ENCODE results near the gene SBF2. TPM values are rescaled to one million over a fixed set of nuclear protein-coding genes. Genes with fewer than 3 reads are reported as not detected.
A peak's percentile ranks its signal among the peaks of the same experiment; 100 is the strongest.

Gene SBF2
- total and polyA plus RNA-seq, 2 of the 13 experiments (the other 11 are each of a cell fraction or from before 2014, with no cell fraction given): 24.0 to 45.8 TPM

GRCh38 chr11:10282117-10282516 is 11.9 kb downstream of the SBF2 start:
- POLR2A ChIA-PET: interaction anchor here (1.3 kb wide), 1 partner anchor 23 kb away, joined by 4 read pairs; the partner anchor contains the start of gene ADM
- in situ Hi-C loops (cut with HindIII; ENCODE audit: extremely low pct_ligation_motif_present, low pct_unique_long_range_greater_than_20kb): no loop called here
- TF ChIP-seq ZNF782 (CRISPR knock-in tag; IDR thresholded peaks at IDR 0.05; ENCODE audit: borderline replicate concordance) (no peak), BCL6 (CRISPR knock-in tag; IDR thresholded peaks at IDR 0.05) (peak; percentile 98), SYNCRIP (IDR thresholded peaks at IDR 0.05; ENCODE audit: insufficient read depth, low read depth, low read length) (no peak), ARID4A (CRISPR knock-in tag; IDR thresholded peaks at IDR 0.05; ENCODE audit: borderline replicate concordance) (no peak; the same call in 1 of the 2 replicates), GABPB1 (CRISPR knock-in tag; IDR thresholded peaks at IDR 0.05) (no peak), ZNF781 (CRISPR knock-in tag; IDR thresholded peaks at IDR 0.05; ENCODE audit: borderline replicate concordance, not compliant biosample characterization) (no peak), IRX3 (CRISPR knock-in tag; IDR thresholded peaks at IDR 0.05; ENCODE audit: borderline replicate concordance, low read depth) (no peak), ZNF772 (CRISPR knock-in tag; IDR thresholded peaks at IDR 0.05) (no peak), MBD4 (IDR thresholded peaks at IDR 0.05; ENCODE audit: borderline replicate concordance, low read length) (no peak), KLF11 (CRISPR knock-in tag; IDR thresholded peaks at IDR 0.05) (no peak), MLLT10 (CRISPR knock-in tag; IDR thresholded peaks at IDR 0.05) (no peak), UBTF (CRISPR knock-in tag; IDR thresholded peaks at IDR 0.05) (no peak), HNF1A (IDR thresholded peaks at IDR 0.05; ENCODE audit: low read depth) (no peak), HNF1A (CRISPR knock-in tag; IDR thresholded peaks at IDR 0.05; ENCODE audit: borderline replicate concordance) (no peak), ZNF296 (CRISPR knock-in tag; conservative IDR thresholded peaks at IDR 0.05) (no peak)

More at GRCh38 chr11:10282117-10282516, 11.9 kb downstream of the SBF2 start:
- no TSS peak for BruUV-seq (replicated peaks)
- ATAC-seq: peak; percentile 67
- no peak overlapping the region for H3K9ac ChIP-seq (ENCODE audit: insufficient read depth, low read depth, low read length)
- no peaks in the 10 kb centered on the region for H4K20me1 ChIP-seq (ENCODE audit: insufficient read depth, low read length)
- H3K36me3 ChIP-seq (replicated peaks in 1 of 2; ENCODE audit: control insufficient read depth in 1 of 2, insufficient read depth in 2 of 2, low read length in 2 of 2): no peaks in the 10 kb centered on the region
- no peak overlapping the region for H2AFZ ChIP-seq (ENCODE audit: low read length)
- H3K4me2 ChIP-seq (ENCODE audit: low read depth, low read length): no peak overlapping the region
- intact Hi-C loops (cut with micrococcal nuclease; ENCODE audit: unreplicated experiment): no loop called here
- no peaks in the 10 kb centered on the region for H3K9me3 ChIP-seq (ENCODE audit: low read length)
- H3K4me3 ChIP-seq (replicated peaks in 1 of 3; ENCODE audit: insufficient read depth in 1 of 3, low read depth in 2 of 3, low read length in 3 of 3): no peak overlapping the region
- peaks cover 50% of the 10 kb centered on the region for H3K4me1 ChIP-seq (ENCODE audit: insufficient read depth, low read length)
- no peak overlapping the region for H3K27ac ChIP-seq (ENCODE audit: extremely low read length, insufficient read depth, low read length)
- H3K79me2 ChIP-seq (ENCODE audit: insufficient read depth, low read length): peaks cover 67% of the 10 kb centered on the region
- CTCF ChIA-PET (ENCODE audit: low intra/inter-chr PET ratio, low total read pairs): no interaction called here
- no peak for FAIRE-seq
- H3K27me3 ChIP-seq (ENCODE audit: control insufficient read depth in 1 of 2, insufficient read depth in 2 of 2, low read length in 2 of 2): no peaks in the 10 kb centered on the region
- DNase-seq (ENCODE audit: low spot score): peak; percentile 52
